ENCODE results near the gene PIK3C2G.

DNA sequence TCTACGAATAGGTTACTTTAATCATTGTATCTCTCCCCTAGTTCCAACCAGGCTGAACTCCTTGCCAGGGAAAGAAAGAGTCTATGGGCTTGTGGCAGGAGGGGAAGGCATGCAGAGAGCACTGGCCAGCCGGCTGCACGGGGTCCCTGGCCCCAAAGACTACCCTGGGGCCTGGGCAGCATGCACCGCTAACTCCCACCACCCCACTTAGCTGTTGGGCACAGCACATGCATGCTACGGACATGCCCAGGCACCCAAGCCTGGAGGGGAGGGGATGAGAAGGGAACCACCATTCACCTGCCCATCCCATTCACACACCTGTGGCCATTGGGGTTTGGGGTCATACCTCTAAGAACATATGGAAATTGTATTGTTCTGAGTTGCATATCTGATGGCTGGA, 94.1 kb downstream of the PIK3C2G start:
- TF ChIP-seq, protein P1, sequence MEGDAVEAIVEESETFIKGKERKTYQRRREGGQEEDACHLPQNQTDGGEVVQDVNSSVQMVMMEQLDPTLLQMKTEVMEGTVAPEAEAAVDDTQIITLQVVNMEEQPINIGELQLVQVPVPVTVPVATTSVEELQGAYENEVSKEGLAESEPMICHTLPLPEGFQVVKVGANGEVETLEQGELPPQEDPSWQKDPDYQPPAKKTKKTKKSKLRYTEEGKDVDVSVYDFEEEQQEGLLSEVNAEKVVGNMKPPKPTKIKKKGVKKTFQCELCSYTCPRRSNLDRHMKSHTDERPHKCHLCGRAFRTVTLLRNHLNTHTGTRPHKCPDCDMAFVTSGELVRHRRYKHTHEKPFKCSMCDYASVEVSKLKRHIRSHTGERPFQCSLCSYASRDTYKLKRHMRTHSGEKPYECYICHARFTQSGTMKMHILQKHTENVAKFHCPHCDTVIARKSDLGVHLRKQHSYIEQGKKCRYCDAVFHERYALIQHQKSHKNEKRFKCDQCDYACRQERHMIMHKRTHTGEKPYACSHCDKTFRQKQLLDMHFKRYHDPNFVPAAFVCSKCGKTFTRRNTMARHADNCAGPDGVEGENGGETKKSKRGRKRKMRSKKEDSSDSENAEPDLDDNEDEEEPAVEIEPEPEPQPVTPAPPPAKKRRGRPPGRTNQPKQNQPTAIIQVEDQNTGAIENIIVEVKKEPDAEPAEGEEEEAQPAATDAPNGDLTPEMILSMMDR (optimal IDR thresholded peaks at IDR 0.05 in 1 of 3, IDR thresholded peaks at IDR 0.05 in 1 of 3, conservative IDR thresholded peaks at IDR 0.05 in 1 of 3; ENCODE audit: extremely low read depth in 1 of 3, insufficient read depth in 2 of 3, low read length in 3 of 3): no peak
- TF ChIP-seq EZH2 (IDR thresholded peaks at IDR 0.05; ENCODE audit: low read length): no peak

All from keratinocyte (primary cell).